HUES6 (cell line): ENCODE results near the gene CTU2.

ENCODE experiments used
- H3K27ac ChIP-seq: 2 replicates; pipeline ENCODE4 v1.7.0; 2013; ENCODE audit warnings: low read depth, mild to moderate bottlenecking, low read length, inconsistent platforms
- H3K27me3 ChIP-seq: 2 replicates; pipeline ENCODE4 v1.6.1; 2013; ENCODE audit warnings: low read length; ENCODE audit not compliant: control insufficient read depth, insufficient read depth
- H3K36me3 ChIP-seq: 2 replicates; pipeline ENCODE4 v1.6.1; 2013; ENCODE audit warnings: low read length; ENCODE audit not compliant: control insufficient read depth, insufficient read depth
- H3K4me1 ChIP-seq: 2 replicates; pipeline ENCODE4 v1.6.1; 2013; ENCODE audit warnings: low read length; ENCODE audit not compliant: control insufficient read depth, insufficient read depth
- H3K4me3 ChIP-seq: 2 replicates; pipeline ENCODE4 v1.5.1; 2013; ENCODE audit warnings: low read depth, low read length
- H3K9ac ChIP-seq: one replicate; pipeline ENCODE4 v1.6.1; 2013; ENCODE audit warnings: mild to moderate bottlenecking, low read length
- H3K9me3 ChIP-seq: 2 replicates; pipeline ENCODE4 v1.6.1; 2013; ENCODE audit warnings: low read depth, low read length; ENCODE audit not compliant: control insufficient read depth, insufficient read depth

The CTU2 gene

DNA sequence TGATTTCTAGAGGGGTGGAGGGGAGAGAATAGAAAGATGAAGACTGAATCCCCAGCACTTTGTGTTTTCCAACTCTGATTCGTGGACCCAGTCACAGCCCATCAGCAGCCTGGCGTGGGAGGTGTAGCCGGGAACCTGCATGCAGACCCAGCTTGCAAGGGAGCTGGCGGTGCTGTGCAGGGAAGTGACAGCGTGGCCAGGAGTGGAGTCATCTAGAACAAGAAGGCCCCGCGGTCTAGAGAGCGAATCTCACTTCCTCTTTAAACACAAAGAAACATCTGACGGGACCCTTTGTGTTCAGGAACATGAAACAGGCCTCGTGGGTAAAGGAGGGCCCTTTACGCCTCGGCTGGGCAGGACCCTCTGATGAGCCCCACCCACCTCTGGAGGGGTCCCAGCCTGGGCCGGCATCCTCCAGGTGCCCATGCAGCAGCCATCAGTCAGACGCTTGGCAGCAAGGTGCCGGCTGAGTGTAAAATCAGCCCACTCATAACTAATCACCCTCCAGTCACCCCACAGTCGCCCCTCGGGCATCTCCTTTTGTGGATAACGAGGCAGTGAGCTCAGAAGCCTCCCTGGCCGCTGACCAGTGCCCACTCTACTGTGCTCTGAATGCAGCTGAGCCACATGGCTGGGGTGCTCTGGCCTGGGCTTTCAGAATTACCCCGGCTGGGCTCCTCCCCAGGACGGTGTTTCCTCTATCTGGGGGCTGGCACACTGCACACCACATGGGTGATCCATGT lies 24.4 kb upstream of the CTU2 start:
- H3K4me3 ChIP-seq: no peak overlapping the region
- no peaks in the 10 kb centered on the region for H3K9me3 ChIP-seq
- peaks cover 13% of the 10 kb centered on the region for H3K4me1 ChIP-seq
- H3K36me3 ChIP-seq: no peaks in the 10 kb centered on the region
- H3K27ac ChIP-seq: no peak overlapping the region
- H3K9ac ChIP-seq: no peak overlapping the region
- peaks cover 32% of the 10 kb centered on the region for H3K27me3 ChIP-seq

DNA sequence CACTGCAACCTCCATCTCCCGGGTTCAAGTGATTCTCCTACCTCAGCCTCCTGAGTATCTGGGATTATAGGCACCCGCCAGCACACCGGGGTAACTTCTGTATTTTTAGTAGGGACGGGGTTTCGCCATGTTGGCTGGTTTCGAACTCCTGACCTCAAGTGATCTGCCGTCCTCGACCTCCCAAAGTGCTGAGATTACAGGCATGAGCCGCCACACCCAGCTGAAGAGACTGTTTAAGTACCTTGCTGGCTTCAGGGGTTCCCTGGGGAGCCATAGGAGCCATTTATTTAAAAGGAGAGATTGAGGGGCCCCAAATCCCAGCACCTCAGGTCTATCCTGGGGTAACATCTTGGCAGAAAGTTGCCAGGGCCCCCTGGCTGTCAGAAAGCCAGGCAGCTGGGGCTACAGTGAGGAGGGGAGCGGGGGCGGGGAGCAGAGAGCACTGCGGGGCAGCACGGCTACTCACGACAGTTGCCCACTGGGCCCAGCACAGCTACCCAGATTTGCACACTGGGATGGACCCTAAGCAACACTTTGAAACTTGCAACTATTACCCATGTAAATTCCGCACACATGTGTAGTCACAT lies 21.6 kb upstream of the CTU2 start:
- H3K27ac ChIP-seq: no peak overlapping the region
- H3K9me3 ChIP-seq: no peaks in the 10 kb centered on the region
- H3K4me1 ChIP-seq: peaks cover 22% of the 10 kb centered on the region
- H3K9ac ChIP-seq: no peak overlapping the region
- peaks cover 59% of the 10 kb centered on the region for H3K27me3 ChIP-seq
- no peaks in the 10 kb centered on the region for H3K36me3 ChIP-seq
- H3K4me3 ChIP-seq: peak overlapping the region; percentile 59; the same call in 1 of the 2 replicates

DNA sequence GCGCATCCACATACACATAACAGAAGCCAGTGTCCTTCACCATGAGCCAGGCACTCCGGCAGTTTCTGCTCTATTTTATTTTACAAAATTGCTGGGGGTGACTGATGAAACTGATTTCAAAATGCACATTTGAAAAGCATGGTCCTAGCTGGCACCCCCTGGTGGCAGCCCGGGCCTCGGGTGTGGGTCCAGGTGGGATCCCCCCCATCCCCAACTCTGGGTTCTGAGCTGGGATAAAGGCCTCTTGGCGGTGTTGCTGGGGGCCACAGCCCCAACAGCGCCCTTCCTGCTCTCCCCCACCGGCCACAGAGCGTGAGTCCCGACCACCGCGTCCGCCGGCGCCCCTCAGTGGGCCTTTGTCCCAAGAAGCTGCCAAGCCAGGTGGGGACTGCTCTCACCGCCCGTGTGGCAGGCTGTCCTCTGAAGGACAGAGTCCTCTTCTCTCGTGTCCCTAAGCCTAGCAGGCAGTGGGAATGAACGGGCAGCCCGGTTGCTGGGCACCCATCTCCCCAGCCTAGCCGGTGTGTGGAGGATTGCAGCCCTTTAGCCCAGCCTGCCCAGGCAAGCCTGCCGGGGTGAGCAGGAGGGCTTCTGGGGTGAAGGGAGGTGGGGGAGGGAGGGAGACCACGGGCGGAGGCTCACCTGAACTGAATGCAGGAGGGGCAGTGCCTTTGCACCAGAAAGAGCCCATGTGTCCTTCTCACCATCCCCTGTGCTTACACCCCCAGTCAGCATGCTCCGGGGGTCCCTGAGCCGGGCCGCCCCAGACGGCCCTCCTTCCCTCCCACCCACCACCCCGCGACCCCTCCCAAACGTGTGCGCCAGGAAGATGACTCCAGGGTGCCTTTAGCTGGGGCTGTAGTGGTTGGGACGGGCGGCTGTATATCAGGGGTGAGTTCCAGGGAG lies 20.9 kb upstream of the CTU2 start:
- Histone ChIP-seq H3K27ac (no peak overlapping the region), H3K27me3 (peaks cover 62% of the 10 kb centered on the region), H3K4me3 (peak overlapping the region; percentile 59), H3K4me1 (peaks cover 22% of the 10 kb centered on the region), H3K9me3 (no peaks in the 10 kb centered on the region), H3K36me3 (no peaks in the 10 kb centered on the region), H3K9ac (peak overlapping the region; percentile 25)

DNA sequence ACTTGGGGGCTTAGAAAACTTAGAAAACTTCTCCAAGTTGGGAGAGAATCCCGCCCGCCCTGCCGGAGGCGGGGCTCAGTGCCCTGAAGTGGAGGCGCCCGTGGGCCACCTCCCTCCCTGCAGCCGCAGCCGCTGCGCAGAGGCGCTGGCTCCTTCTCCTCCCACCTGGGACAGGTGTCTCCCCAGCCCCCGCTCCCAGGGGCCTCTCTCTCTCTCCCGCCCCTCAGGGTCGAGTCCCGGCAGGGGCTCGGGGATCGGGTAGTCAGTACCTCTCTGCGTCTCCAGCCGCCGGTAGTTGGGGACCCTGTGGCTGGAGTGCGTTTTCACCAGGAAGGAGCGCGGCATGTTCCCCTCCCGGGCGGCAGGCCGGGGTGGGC lies 20.3 kb upstream of the CTU2 start:
- peaks cover 22% of the 10 kb centered on the region for H3K4me1 ChIP-seq
- peaks cover 68% of the 10 kb centered on the region for H3K27me3 ChIP-seq
- peak overlapping the region; percentile 23 for H3K9ac ChIP-seq

DNA sequence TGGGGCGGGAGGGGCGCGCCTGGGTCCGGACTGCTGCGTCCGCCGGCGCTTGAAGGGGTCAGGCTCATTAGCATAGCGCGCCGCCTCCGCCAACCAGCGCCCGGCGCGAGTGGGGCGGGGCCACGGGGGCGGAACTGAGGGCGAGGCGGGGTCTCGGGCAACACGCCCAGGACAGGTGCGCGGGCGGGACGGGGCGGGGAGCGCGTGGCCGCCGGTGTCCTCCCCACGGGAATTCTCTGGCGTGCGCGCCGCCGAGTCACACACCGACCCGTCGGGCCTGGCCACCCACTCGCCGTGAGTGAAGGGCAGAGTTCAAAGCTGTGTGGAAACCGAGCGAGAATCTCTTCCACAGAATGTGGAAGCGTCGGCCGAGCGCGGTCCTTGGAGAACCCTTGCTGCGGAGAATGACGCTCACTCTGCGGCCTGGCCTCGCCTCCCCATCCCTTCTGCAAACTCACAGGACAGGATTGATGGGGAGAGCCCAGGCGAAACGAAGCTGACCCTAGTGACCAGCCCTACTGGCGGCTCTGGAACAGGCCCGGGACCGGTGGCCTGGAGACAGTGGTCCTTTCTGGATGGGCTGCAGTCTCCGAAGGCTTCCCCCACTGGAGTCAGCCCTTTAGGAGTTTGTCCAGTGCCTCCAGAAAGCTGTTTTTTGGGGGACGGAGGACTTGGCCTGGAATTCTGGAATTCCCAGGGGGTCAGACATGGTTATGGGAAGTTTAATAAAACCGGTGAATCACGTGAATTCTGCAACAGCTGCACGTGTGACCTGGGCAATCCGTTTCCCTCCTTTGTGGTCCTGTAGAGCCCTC lies 19.7 kb upstream of the CTU2 start, which contains the start of gene SNAI3:
Gene SNAI3, minus strand, starts transcription at position 69 of the 815 bp plus-strand sequence. CDS start 101 bp downstream, outside the sequence.
- peak within 1 kb of the TSS; percentile 59 for H3K4me3 ChIP-seq
- H3K27me3 ChIP-seq: peaks cover 69% of the 10 kb centered on the region
- no peaks in the 10 kb centered on the region for H3K9me3 ChIP-seq
- peaks cover 19% of the 10 kb centered on the region for H3K4me1 ChIP-seq
- H3K9ac ChIP-seq: peak within 1 kb of the TSS; percentile 25
- H3K27ac ChIP-seq: no peak within 1 kb of the TSS
- H3K36me3 ChIP-seq: no peaks in the 10 kb centered on the region

More for the DNA sequence above, 20.3 kb upstream of the CTU2 start:
- Histone ChIP-seq H3K4me3 (peak overlapping the region; percentile 59), H3K27ac (no peak overlapping the region), H3K9me3 (no peaks in the 10 kb centered on the region), H3K36me3 (no peaks in the 10 kb centered on the region)

GRCh38 chr16:88687254-88687576 lies 19.1 kb upstream of the CTU2 start:
- Histone ChIP-seq H3K9ac (no peak overlapping the region), H3K9me3 (no peaks in the 10 kb centered on the region), H3K27me3 (peaks cover 69% of the 10 kb centered on the region), H3K27ac (no peak overlapping the region), H3K36me3 (no peaks in the 10 kb centered on the region), H3K4me3 (no peak overlapping the region), H3K4me1 (peaks cover 18% of the 10 kb centered on the region)

- H3K27me3 ChIP-seq: peaks cover 69% of the 10 kb centered on the region
- H3K36me3 ChIP-seq: no peaks in the 10 kb centered on the region
- H3K27ac ChIP-seq: no peak overlapping the region
- no peaks in the 10 kb centered on the region for H3K9me3 ChIP-seq
- no peak overlapping the region for H3K4me3 ChIP-seq
- peaks cover 18% of the 10 kb centered on the region for H3K4me1 ChIP-seq
- H3K9ac ChIP-seq: no peak overlapping the region
Measured at GRCh38 chr16:88687676-88688012, 18.7 kb upstream of the CTU2 start.

DNA sequence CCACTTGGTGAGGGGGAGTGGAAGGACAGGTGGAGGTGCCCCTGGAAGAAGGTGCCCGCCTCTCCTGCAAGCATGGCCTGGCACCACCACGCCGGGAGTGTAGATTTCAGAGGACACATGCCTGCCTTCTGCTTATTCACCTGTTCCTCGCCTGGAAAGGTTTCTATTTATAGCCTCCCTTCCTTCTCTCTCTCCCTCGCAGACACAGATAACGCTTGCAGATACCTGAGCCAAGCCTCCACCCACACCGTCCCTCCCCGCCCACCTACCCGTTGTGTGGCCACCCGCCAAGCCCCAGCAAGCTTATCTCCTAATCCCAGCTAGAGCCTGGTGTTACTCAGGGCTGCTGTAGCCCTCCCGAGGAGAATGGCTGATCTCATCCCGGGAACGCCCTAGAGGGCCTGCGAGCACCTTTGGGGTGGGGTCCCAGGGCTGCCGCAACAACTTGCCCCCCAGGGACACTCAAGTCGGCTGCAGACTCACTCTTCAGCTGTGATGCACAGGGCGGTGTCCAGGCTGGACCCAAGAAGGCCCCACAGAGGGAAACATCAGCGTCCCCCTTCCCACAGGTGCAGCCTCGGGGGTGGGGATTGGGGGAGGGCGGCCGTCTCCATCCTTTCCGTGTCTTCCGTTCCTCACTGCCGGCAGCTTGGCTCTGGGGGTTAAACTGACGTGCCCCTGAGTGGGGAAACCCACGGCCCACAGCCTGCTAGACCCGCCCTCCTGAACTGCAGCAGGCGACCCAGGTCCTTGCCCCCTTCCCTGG lies 18.1 kb upstream of the CTU2 start:
- peaks cover 69% of the 10 kb centered on the region for H3K27me3 ChIP-seq
- no peaks in the 10 kb centered on the region for H3K9me3 ChIP-seq
- H3K9ac ChIP-seq: no peak overlapping the region
- peaks cover 18% of the 10 kb centered on the region for H3K4me1 ChIP-seq
- H3K36me3 ChIP-seq: no peaks in the 10 kb centered on the region
- H3K27ac ChIP-seq: no peak overlapping the region
- H3K4me3 ChIP-seq: no peak overlapping the region

- Histone ChIP-seq H3K27ac (no peak overlapping the region), H3K9me3 (no peaks in the 10 kb centered on the region), H3K36me3 (no peaks in the 10 kb centered on the region), H3K9ac (no peak overlapping the region), H3K27me3 (peaks cover 48% of the 10 kb centered on the region), H3K4me1 (peaks cover 10% of the 10 kb centered on the region; the same call in 1 of the 2 replicates), H3K4me3 (no peak overlapping the region)
Measured at GRCh38 chr16:88690341-88691128, 15.8 kb upstream of the CTU2 start.
